HL-60 (cell line): ENCODE data around the gene STK17B.

Experiments used
- POLR2AphosphoS5 ChIP-seq: IDR thresholded peaks from 2 replicates; pipeline ENCODE4 v1.6.1; 2012; ENCODE audit warnings: low read depth
- TF ChIP-seq, protein P1 (sequence below): IDR thresholded peaks from one replicate; pipeline ENCODE4 v1.5.1; 2011; ENCODE audit warnings: low read length, control low read depth, inconsistent platforms; ENCODE audit not compliant: insufficient read depth

DNA sequence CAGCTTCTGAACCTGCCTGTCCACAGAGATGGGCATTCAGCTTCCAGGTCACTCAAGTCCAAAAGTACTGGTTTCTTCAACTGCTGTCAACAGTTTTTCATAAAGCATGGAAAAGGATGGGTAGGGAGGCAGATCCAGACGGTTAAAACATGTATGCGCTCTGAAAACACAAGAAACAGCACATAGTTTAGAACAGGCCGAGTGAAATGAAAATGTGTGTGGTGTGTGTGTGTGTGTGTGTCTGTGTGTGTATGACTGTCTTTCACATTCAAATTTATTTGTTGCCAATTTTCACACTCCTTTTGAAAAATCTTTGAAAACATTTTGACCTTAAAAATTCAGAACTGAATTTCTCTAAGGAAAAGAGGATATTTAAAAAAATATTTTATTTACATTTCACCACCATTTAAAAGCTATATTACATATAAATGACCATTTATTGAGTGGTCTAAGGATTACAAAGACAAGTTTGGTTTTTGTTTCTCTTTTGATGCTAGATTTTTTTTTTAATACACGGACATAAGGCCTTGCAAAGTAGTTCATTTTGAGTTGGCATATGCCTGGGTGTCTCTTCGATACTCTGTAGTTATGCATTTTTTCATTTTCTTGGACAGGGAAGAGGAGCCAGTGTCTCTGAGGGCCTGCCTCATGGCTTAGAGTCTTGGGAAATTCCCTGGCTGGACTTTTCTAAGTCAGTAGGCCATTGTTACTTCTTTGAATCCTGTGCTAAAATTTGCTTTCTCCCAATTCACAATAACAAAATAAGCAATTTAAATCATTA is 30.0 kb upstream of the STK17B start:
- TF ChIP-seq, protein P1, sequence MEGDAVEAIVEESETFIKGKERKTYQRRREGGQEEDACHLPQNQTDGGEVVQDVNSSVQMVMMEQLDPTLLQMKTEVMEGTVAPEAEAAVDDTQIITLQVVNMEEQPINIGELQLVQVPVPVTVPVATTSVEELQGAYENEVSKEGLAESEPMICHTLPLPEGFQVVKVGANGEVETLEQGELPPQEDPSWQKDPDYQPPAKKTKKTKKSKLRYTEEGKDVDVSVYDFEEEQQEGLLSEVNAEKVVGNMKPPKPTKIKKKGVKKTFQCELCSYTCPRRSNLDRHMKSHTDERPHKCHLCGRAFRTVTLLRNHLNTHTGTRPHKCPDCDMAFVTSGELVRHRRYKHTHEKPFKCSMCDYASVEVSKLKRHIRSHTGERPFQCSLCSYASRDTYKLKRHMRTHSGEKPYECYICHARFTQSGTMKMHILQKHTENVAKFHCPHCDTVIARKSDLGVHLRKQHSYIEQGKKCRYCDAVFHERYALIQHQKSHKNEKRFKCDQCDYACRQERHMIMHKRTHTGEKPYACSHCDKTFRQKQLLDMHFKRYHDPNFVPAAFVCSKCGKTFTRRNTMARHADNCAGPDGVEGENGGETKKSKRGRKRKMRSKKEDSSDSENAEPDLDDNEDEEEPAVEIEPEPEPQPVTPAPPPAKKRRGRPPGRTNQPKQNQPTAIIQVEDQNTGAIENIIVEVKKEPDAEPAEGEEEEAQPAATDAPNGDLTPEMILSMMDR = no peak
- no peak for TF ChIP-seq POLR2AphosphoS5
